Measurements from ENCODE around the gene MYO9A. TPM values are rescaled to one million over a fixed set of nuclear protein-coding genes. Genes with fewer than 3 reads are reported as not detected.

The MYO9A gene
- total RNA-seq, 1 experiment from 2014 or later, result 21.4 TPM

GRCh38 chr15:72034859-72035650 is 82.9 kb downstream of the MYO9A start:
- Histone ChIP-seq H2BK20ac (ENCODE audit: low read depth, low read length, poor library complexity, severe bottlenecking) (no peak overlapping the region), H2AFZ (ENCODE audit: low read length) (no peak overlapping the region), H4K8ac (replicated peaks; ENCODE audit: insufficient read length, low read depth, low read length) (no peak overlapping the region), H4K5ac (ENCODE audit: insufficient read length, low read depth, low read length) (no peak overlapping the region), H3K27me3 (ENCODE audit: insufficient read depth, low read length) (no peaks in the 10 kb centered on the region), H2BK120ac (ENCODE audit: low read depth, low read length, poor library complexity, severe bottlenecking) (no peak overlapping the region), H2BK15ac (ENCODE audit: low read depth, low read length) (no peak overlapping the region), H3K9me3 (ENCODE audit: control insufficient read depth, low read depth, low read length) (no peaks in the 10 kb centered on the region), H3K9ac (ENCODE audit: extremely low read depth, insufficient read length, low read length) (no peak overlapping the region), H3K18ac (ENCODE audit: insufficient read length, low read depth, low read length) (no peak overlapping the region), H3K23me2 (ENCODE audit: insufficient read length, low read depth, low read length, poor library complexity, severe bottlenecking) (no peaks in the 10 kb centered on the region), H2AK5ac (ENCODE audit: insufficient read length, low read length) (no peak overlapping the region), H3K4me1 (ENCODE audit: insufficient read depth, low read length) (no peaks in the 10 kb centered on the region), H3K23ac (ENCODE audit: insufficient read length, low read depth, low read length) (no peak overlapping the region), H2BK5ac (ENCODE audit: insufficient read length, low read length) (no peak overlapping the region), H3K4me2 (ENCODE audit: insufficient read depth, insufficient read length, low read length) (no peak overlapping the region), H4K20me1 (ENCODE audit: control insufficient read depth, insufficient read depth, insufficient read length) (no peaks in the 10 kb centered on the region), H3K56ac (ENCODE audit: insufficient read length, low read depth, low read length) (no peak overlapping the region), H3K14ac (ENCODE audit: insufficient read depth, low read length) (no peak overlapping the region), H3K79me1 (ENCODE audit: insufficient read depth, low read depth, low read length, poor library complexity, severe bottlenecking) (no peaks in the 10 kb centered on the region), H4K91ac (ENCODE audit: insufficient read length, low read depth, low read length) (no peak overlapping the region), H3T11ph (ENCODE audit: low read length) (no peak overlapping the region), H3K4ac (ENCODE audit: low read depth, low read length) (no peak overlapping the region), H3K79me2 (ENCODE audit: insufficient read depth, low read length) (peaks cover 2% of the 10 kb centered on the region; the same call in 1 of the 2 replicates), H3K27ac (ENCODE audit: insufficient read length, low read depth, low read length) (no peak overlapping the region), H2BK12ac (ENCODE audit: insufficient read length, low read depth, low read length) (no peak overlapping the region)
- Mint-ChIP-seq H3K4me1 (peaks cover 3% of the 10 kb centered on the region in 2 experiments; a peak in 3 of 4 replicates), H3K27me3 (ENCODE audit: low read depth) (no peaks in the 10 kb centered on the region), H3K27ac (no peak overlapping the region), H3K4me3 (no peak overlapping the region), H3K36me3 (ENCODE audit: insufficient read depth in 1 of 3, low read depth in 3 of 3) (peaks cover 5 to 17% (median 17%) of the 10 kb centered on the region in 3 experiments; a peak in 6 of 7 replicates), H3K9me3 (peaks cover 7 to 8% of the 10 kb centered on the region in 2 experiments; a peak in 3 of 5 replicates)
- WGBS (ENCODE audit: extremely low coverage, insufficient read length, low lambda C conversion rate), result no CpG with 5 or more reads among the region's 4 CpGs
- no peak for DNase-seq
- TF ChIP-seq, protein P1, sequence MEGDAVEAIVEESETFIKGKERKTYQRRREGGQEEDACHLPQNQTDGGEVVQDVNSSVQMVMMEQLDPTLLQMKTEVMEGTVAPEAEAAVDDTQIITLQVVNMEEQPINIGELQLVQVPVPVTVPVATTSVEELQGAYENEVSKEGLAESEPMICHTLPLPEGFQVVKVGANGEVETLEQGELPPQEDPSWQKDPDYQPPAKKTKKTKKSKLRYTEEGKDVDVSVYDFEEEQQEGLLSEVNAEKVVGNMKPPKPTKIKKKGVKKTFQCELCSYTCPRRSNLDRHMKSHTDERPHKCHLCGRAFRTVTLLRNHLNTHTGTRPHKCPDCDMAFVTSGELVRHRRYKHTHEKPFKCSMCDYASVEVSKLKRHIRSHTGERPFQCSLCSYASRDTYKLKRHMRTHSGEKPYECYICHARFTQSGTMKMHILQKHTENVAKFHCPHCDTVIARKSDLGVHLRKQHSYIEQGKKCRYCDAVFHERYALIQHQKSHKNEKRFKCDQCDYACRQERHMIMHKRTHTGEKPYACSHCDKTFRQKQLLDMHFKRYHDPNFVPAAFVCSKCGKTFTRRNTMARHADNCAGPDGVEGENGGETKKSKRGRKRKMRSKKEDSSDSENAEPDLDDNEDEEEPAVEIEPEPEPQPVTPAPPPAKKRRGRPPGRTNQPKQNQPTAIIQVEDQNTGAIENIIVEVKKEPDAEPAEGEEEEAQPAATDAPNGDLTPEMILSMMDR (conservative IDR thresholded peaks at IDR 0.05), result no peak
